ENCODE data around the gene GNB1L.

GNB1L gene

DNA sequence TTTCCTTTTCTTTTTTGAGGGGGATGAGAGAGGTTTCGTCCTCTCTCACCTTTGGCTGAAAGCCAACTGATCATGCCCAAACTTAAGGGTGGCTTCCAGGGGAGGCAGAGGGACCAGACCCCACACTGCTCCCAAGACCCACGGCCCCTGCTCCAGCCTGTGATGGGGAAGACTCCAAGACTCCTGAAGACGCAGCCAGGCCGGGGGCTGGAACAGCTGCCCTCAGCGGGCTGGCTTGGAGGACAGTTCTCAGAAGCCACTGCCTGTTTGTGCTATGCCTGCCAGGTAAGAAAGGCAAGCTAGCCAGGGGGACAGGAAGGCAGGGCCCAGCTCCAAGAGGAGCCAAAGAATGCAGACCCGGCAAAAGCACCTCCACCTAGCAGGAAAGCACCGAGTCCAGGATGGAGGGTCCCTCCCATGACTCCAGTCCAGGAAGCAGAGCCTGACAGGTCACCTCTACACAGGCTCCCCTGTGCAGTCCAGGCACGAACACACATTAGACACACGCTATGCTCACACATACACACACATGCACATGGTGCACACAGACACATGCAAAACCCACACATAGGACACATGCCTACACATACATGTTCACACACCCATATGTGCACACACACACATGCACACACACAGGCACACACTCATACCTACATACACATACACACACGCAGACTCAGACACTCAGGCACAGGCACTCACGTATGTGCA is 31.3 kb downstream of the GNB1L start:
- FAIRE-seq, result no peak
- no peak for DNase-seq (ENCODE audit: insufficient read length, low spot score)

DNA sequence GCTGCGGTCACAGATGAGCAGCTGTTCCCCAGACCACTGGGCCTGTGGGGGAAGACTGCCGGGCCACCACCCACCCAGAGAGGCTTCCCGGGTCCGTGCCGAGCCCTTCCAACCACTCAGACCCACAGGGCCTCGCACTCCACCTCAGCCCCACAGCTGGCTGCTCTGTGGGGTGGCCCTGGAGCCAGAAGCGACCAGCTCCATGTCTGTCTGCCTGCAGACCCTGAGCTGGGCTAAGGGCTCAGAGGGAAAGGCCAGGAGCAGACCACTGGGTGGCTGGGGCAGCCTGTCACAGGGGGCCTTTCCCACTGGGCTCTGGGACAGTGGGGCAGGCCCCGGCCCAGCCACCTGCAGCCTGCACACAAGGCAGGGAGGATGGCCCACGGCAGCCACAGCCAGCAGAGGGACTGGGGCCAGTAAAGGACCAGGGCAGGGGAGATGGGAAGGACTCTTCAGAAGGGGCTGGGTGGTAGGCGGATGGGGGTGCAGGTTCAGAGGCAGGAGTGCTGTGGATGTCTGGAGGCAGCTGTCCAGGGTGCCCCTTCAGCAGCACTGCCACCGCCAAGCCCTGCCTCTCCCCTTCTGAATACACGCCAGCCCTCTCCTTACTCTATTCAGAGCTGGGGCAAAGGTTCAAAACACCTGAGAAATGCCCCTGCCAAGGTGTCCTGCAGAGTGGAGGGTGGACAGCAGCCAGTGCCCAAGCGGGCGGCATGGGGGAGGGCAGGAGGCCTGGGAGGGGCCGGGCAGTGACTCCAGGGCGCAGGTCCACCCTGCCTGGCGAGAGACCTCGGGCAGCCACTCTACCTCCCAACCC is 32.2 kb downstream of the GNB1L start:
- TF ChIP-seq, protein P1, sequence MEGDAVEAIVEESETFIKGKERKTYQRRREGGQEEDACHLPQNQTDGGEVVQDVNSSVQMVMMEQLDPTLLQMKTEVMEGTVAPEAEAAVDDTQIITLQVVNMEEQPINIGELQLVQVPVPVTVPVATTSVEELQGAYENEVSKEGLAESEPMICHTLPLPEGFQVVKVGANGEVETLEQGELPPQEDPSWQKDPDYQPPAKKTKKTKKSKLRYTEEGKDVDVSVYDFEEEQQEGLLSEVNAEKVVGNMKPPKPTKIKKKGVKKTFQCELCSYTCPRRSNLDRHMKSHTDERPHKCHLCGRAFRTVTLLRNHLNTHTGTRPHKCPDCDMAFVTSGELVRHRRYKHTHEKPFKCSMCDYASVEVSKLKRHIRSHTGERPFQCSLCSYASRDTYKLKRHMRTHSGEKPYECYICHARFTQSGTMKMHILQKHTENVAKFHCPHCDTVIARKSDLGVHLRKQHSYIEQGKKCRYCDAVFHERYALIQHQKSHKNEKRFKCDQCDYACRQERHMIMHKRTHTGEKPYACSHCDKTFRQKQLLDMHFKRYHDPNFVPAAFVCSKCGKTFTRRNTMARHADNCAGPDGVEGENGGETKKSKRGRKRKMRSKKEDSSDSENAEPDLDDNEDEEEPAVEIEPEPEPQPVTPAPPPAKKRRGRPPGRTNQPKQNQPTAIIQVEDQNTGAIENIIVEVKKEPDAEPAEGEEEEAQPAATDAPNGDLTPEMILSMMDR (IDR thresholded peaks at IDR 0.05; ENCODE audit: insufficient read depth, missing control alignments), result no peak
- DNase-seq (ENCODE audit: insufficient read length, low spot score) (no peak), FAIRE-seq (no peak)

More for the DNA sequence above, 31.3 kb downstream of the GNB1L start:
- TF ChIP-seq, protein P1 (IDR thresholded peaks at IDR 0.05; ENCODE audit: insufficient read depth, missing control alignments), result no peak

DNA sequence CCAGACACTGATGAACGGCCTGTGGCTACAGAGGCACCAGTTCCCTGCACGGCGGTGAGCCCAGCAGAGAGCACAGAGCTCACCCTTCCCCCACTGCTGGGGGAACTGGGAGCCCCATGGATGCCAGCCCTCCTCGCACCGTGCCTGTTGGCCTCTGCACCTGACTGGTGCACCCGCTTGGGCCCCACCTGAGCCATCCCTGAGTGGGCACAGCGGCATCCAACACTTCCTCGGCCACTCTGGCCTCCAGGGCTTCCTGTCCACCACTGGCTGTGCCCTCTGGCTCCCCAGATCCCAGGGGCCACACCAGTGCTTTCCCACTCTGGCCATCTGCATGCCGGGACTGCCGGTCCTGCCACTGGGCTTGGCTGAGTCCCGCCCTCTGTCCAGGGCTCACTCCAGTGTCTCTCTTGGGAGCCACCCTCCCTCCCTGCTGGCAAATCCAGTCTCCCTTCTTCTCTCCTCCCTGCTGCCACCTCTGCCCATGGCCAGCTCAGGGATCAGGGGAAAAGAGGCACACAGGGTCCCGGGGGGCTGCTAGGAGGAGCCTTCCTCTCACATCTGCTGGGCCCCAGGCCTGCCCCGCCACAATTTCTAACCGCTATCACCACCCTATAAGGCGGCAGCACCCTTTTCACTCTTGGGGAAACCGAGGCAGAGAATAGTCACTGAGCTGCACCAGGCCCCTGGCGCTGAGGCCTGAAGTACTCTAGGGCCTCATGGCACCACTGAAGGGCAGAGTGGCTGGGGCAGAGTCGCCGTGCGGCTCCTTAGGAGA is 33.0 kb downstream of the GNB1L start:
- TF ChIP-seq, protein P1 (IDR thresholded peaks at IDR 0.05; ENCODE audit: insufficient read depth, missing control alignments), result no peak
- DNase-seq (ENCODE audit: insufficient read length, low spot score), result no peak

DNA sequence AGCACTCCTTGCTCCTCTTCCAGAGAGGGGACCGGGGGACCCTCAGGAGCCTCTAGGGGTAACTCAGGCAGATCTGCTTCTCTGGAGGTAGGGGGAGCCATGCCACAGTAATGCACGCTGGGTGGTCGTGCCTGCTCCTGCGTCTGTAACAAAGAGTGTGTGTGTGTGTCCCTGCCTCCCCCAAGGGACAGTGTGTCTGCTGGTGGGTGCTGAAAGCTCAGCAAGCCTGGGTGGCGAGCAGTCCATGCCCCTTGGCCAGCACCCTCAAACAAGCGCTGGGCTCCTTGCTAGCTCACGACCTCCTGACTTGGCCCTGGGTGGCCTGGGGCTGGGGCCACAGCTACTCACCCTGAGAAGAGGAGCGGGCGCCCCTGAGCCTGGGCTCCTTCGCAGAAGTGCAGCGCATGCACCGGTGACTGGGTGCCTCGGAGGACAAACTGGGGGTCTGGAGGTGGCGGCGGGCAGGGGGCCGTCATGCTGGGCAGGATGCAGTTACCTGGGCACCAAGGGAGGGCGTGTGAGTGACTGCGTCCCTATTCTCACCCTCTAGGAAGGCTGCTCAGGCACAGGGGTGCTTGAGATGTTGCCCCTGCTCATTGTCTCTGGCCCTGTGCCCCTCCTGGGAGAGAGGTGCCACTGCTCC is 33.7 kb downstream of the GNB1L start:
- DNase-seq (ENCODE audit: insufficient read length, low spot score) (no peak), FAIRE-seq (no peak)
- TF ChIP-seq, protein P1 (IDR thresholded peaks at IDR 0.05; ENCODE audit: insufficient read depth, missing control alignments), result peak; percentile 7

More for the DNA sequence above, 33.0 kb downstream of the GNB1L start:
- FAIRE-seq, result no peak

DNA sequence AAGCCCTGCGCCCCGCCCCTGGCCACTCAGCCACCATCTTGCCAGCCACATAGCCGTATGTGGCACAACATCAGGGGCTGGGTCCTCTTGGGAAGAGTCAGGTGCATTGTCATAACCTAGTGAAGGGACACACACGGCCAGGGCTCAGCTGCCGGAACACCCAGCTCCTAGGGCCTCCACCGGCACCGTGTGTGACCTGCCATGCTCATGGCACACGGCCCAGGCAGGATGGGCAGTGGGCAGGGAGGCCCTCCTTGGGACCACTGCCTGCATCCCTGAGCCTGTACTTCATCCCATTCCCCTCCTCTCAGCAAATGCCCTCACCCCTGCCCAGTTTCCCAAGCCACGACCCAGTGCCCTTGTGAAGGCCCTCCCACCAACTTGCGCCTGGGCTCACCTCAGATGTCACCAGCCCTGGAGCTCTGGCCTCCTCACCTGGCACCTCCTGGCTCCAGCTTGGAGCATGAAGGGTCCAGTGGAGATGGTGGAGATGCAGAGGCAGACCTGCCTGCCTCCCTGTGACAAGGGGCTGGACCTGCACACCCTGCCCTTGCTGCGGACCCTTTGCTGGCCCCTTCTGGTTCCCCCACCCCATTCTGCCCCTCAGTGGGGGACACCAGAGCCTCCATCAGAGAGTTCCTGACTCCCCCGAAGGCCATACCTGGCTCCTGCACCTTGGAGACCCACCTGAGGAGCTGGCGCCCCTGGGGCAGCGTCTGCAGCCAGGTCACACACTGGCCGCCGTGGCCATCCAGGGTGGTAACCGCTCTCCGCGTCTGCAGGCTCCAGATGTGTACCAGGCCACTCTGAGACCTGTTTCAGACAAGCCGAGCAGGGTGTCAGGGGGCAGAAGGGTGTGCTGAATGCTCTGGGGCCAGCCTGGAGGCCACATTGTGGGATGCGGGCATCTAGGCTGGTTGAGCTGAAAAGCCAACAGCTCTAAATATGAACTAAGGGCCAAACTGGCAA is 34.5 kb downstream of the GNB1L start:
- FAIRE-seq, result no peak

More for the DNA sequence above, 34.5 kb downstream of the GNB1L start:
- TF ChIP-seq, protein P1 (IDR thresholded peaks at IDR 0.05; ENCODE audit: insufficient read depth, missing control alignments), result no peak
- no peak for DNase-seq (ENCODE audit: insufficient read length, low spot score)

All from D721Med (cell line).